Tibial artery (tissue), 4 donors: ENCODE data around the gene DRC1.
"Not testable (repeated sequence)": the region's sequence is repeated elsewhere in the genome, so short reads cannot be mapped to it uniquely, and the experiment has no call there.

Experiments
- DNase-seq, 2 donors: peaks; one replicate each; pipeline ENCODE4 v3.0.0-alpha.2; 2019
- H3K27ac ChIP-seq, 2 donors: fragments of 200-600 bp; sonication (generic) in 1 of 2; 1 replicate in 1 of 2; 2 replicates in 1 of 2; pipeline ENCODE4 v1.5.1; 2018 to 2019; ENCODE audit warnings: mild to moderate bottlenecking in 1 of 2
- H3K27me3 ChIP-seq, 2 donors: fragments of 200-600 bp; sonication (generic) in 1 of 2; one replicate each; pipeline versions ENCODE4 v1.5.1 to v1.6.0; 2016 to 2019
- H3K36me3 ChIP-seq, 3 donors: fragments of 200-600 bp; sonication (generic) in 2 of 3; one replicate each; pipeline ENCODE4 v1.5.1; 2016 to 2019; ENCODE audit warnings: mild to moderate bottlenecking in 2 of 3
- H3K4me1 ChIP-seq, 4 donors: fragments of 200-600 bp; sonication (generic) in 2 of 4; 1 replicate in 3 of 4; 2 replicates in 1 of 4; pipeline ENCODE4 v1.5.1; 2016 to 2019
- H3K4me3 ChIP-seq, 2 donors: fragments of 200-600 bp; sonication (generic) in 1 of 2; 1 replicate in 1 of 2; 2 replicates in 1 of 2; pipeline ENCODE4 v1.5.1; 2018 to 2019; ENCODE audit warnings: mild to moderate bottlenecking in 2 of 2
- H3K9me3 ChIP-seq, 3 donors: fragments of 200-600 bp; sonication (generic) in 1 of 3; one replicate each; pipeline ENCODE4 v1.5.1; 2016 to 2019
- CTCF ChIP-seq, 2 experiments: fragments of 200-600 bp in 1 of 2; fragments of 450-650 bp in 1 of 2; IDR thresholded peaks; one replicate each; pipeline ENCODE4 v1.5.1; 2017 to 2019; ENCODE audit warnings: antibody characterized with exemption in 2 of 2, mild to moderate bottlenecking in 1 of 2, moderate library complexity in 1 of 2
- intact Hi-C: fragments of 100-400 bp; cut with DNase I; formaldehyde crosslinking; loops from one replicate; pipeline ENCODE4 v1.15.0; 2023; ENCODE audit warnings: low total_unique reads

DRC1 gene

GRCh38 chr2:26356771-26357170 lies 44.9 kb upstream of the DRC1 start:
- H3K9me3 ChIP-seq: no peaks in the 10 kb centered on the region
- no peak overlapping the region for H3K4me3 ChIP-seq
- no peak for DNase-seq
- intact Hi-C loops: no loop called here
- no peaks in the 10 kb centered on the region for H3K36me3 ChIP-seq
- no peak overlapping the region for H3K27ac ChIP-seq
- peaks cover 0 to 5% (median 0%) of the 10 kb centered on the region in 4 donors for H3K4me1 ChIP-seq
- TF ChIP-seq CTCF (IDR thresholded peaks at IDR 0.05): no peak
- no peaks in the 10 kb centered on the region for H3K27me3 ChIP-seq

GRCh38 chr2:26359886-26360473 lies 41.7 kb upstream of the DRC1 start:
- H3K27ac ChIP-seq: no peak overlapping the region
- DNase-seq: no peak
- intact Hi-C loops: no loop called here

GRCh38 chr2:26363323-26363722 lies 38.4 kb upstream of the DRC1 start:
- intact Hi-C loops: no loop called here
- Histone ChIP-seq H3K27ac (no peak overlapping the region), H3K9me3 (no peaks in the 10 kb centered on the region), H3K4me1 (no peaks in the 10 kb centered on the region), H3K4me3 (no peak overlapping the region), H3K27me3 (no peaks in the 10 kb centered on the region), H3K36me3 (peaks cover 4 to 11% (median 7%) of the 10 kb centered on the region in 3 donors)
- no peak for TF ChIP-seq CTCF (IDR thresholded peaks at IDR 0.05)
- no peak for DNase-seq

More at GRCh38 chr2:26359886-26360473, 41.7 kb upstream of the DRC1 start:
- peaks cover 0 to 5% (median 0%) of the 10 kb centered on the region in 4 donors for H3K4me1 ChIP-seq
- no peaks in the 10 kb centered on the region for H3K36me3 ChIP-seq
- no peaks in the 10 kb centered on the region for H3K9me3 ChIP-seq
- TF ChIP-seq CTCF (IDR thresholded peaks at IDR 0.05): no peak
- H3K27me3 ChIP-seq: no peaks in the 10 kb centered on the region
- no peak overlapping the region for H3K4me3 ChIP-seq

DNA sequence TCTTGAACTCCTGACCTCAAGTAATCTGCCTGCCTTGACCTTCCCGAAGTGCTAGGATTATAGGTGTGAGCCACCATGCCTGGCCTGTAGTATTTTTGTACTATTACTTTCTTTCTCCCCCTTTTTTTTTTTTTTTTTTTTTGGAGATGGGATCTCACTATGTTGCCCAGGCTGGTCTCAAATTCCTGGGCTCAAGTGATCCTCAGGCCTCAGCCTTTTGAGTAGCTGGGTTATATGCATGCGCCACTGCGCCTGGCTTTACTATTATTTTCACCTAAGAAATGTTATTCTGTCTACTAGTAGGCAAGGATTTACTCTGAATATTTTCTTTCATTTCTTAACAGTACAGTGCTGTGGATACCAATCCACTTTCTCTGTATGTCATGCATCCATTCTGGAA lies 37.8 kb upstream of the DRC1 start:
- no peak overlapping the region for H3K4me3 ChIP-seq
- H3K36me3 ChIP-seq: peaks cover 4 to 14% (median 7%) of the 10 kb centered on the region in 3 donors
- no peak for DNase-seq
- H3K4me1 ChIP-seq: no peaks in the 10 kb centered on the region
- intact Hi-C loops: no loop called here
- no peaks in the 10 kb centered on the region for H3K27me3 ChIP-seq
- no peak overlapping the region for H3K27ac ChIP-seq
- no peaks in the 10 kb centered on the region for H3K9me3 ChIP-seq
- TF ChIP-seq CTCF (IDR thresholded peaks at IDR 0.05): no peak

DNA sequence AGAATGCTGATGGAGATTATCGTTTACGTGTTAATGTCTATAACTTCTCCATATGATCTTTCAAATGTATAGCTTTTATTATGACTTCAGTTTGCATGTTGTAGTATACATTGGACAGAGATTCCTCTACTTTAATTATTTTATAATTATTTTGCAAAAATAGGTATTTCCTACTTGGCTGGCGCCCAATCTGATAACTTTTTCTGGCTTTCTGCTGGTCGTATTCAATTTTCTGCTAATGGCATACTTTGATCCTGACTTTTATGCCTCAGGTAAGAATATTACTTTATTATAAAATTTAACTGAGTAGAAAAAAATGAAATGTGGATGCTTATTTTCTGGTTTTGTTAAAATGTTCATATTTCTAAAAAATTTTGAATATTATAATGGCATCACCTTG lies 37.1 kb upstream of the DRC1 start:
- no peak overlapping the region for H3K27ac ChIP-seq
- no peaks in the 10 kb centered on the region for H3K9me3 ChIP-seq
- H3K4me1 ChIP-seq: no peaks in the 10 kb centered on the region
- intact Hi-C loops: no loop called here
- H3K36me3 ChIP-seq: peaks cover 4 to 14% (median 7%) of the 10 kb centered on the region in 3 donors
- no peak overlapping the region for H3K4me3 ChIP-seq
- DNase-seq: no peak
- TF ChIP-seq CTCF (IDR thresholded peaks at IDR 0.05): no peak
- no peaks in the 10 kb centered on the region for H3K27me3 ChIP-seq

GRCh38 chr2:26366957-26367356 lies 34.8 kb upstream of the DRC1 start:
- Histone ChIP-seq H3K4me1 (no peaks in the 10 kb centered on the region), H3K9me3 (no peaks in the 10 kb centered on the region), H3K27me3 (no peaks in the 10 kb centered on the region), H3K27ac (no peak overlapping the region), H3K36me3 (peaks cover 4 to 14% (median 7%) of the 10 kb centered on the region in 3 donors), H3K4me3 (no peak overlapping the region)
- intact Hi-C loops: no loop called here
- TF ChIP-seq CTCF (IDR thresholded peaks at IDR 0.05): no peak
- no peak for DNase-seq

GRCh38 chr2:26369664-26370063 lies 32.1 kb upstream of the DRC1 start:
- H3K4me3 ChIP-seq, DNase-seq, H3K27me3 ChIP-seq, H3K4me1 ChIP-seq, H3K9me3 ChIP-seq, intact Hi-C loops, H3K27ac ChIP-seq: not testable (repeated sequence)
- peaks cover 7 to 37% (median 26%) of the 10 kb centered on the region in 3 donors for H3K36me3 ChIP-seq

- H3K4me1 ChIP-seq, H3K4me3 ChIP-seq, DNase-seq, H3K9me3 ChIP-seq, H3K27ac ChIP-seq, intact Hi-C loops, H3K27me3 ChIP-seq: not testable (repeated sequence)
- H3K36me3 ChIP-seq: peaks cover 7 to 49% (median 36%) of the 10 kb centered on the region in 3 donors
These were observed 30.8 kb upstream of the DRC1 start for GRCh38 chr2:26370909-26371308.
